Breast epithelium (tissue), 4 donors: ENCODE measurements around the gene CLMN. TPM values are rescaled to one million over a fixed set of nuclear protein-coding genes. Genes with fewer than 3 reads are reported as not detected.

ENCODE experiments used
- DNase-seq, 2 donors: peaks; one replicate each; pipeline ENCODE4 v3.0.0-alpha.2; 2019; ENCODE audit warnings: low spot score in 2 of 2
- H3K27ac ChIP-seq, 2 donors: fragments of 200-600 bp; sonication (generic) in 1 of 2; one replicate each; pipeline ENCODE4 v1.5.1; 2016 to 2019; ENCODE audit warnings: mild to moderate bottlenecking in 1 of 2
- H3K27me3 ChIP-seq, 2 donors: fragments of 200-600 bp; sonication (generic) in 1 of 2; one replicate each; pipeline versions ENCODE4 v1.5.1 to v1.6.0; 2017 to 2019; ENCODE audit warnings: control low read depth in 1 of 2, mild to moderate bottlenecking in 1 of 2
- H3K36me3 ChIP-seq: fragments of 200-600 bp; one replicate; pipeline ENCODE4 v1.5.1; 2019
- H3K4me1 ChIP-seq, 2 donors: fragments of 200-600 bp; sonication (generic); one replicate each; pipeline ENCODE4 v1.5.1; 2016 to 2019; ENCODE audit warnings: control low read depth in 1 of 2
- H3K4me3 ChIP-seq, 3 donors: fragments of 200-600 bp; sonication (generic); 1 replicate in 2 of 3; 2 replicates in 1 of 3; pipeline ENCODE4 v1.5.1; 2016 to 2019; ENCODE audit warnings: mild to moderate bottlenecking in 3 of 3, moderate library complexity in 2 of 3
- H3K9me3 ChIP-seq, 2 donors: fragments of 200-600 bp; sonication (generic) in 1 of 2; one replicate each; pipeline ENCODE4 v1.5.1; 2016 to 2019; ENCODE audit warnings: control low read depth in 1 of 2
- POLR2A ChIP-seq: fragments of 450-650 bp; IDR thresholded peaks from one replicate; pipeline ENCODE4 v1.6.1; 2016; ENCODE audit warnings: antibody characterized with exemption, mild to moderate bottlenecking, moderate library complexity
- POLR2AphosphoS5 ChIP-seq, 3 donors: sonication (generic); formaldehyde crosslinking; IDR thresholded peaks; one replicate each; pipeline ENCODE4 v1.6.1; 2017; ENCODE audit warnings: antibody characterized with exemption in 3 of 3
- intact Hi-C: fragments of 100-400 bp; cut with DNase I; formaldehyde crosslinking; loops from one replicate; pipeline ENCODE4 v1.15.1; 2023; ENCODE audit warnings: low total_unique reads
- total RNA-seq, 3 donors: library from RNA; depleted of rRNA; stranded (reverse); fragments of >200 nt; gene quantifications; one replicate each; pipeline ENCODE4 v1.1.0, GENCODE V29; 2016
- TF ChIP-seq, protein P1 (sequence below), 3 donors: fragments of 450-650 bp; IDR thresholded peaks; one replicate each; pipeline ENCODE4 v1.5.1; 2016 to 2017; ENCODE audit warnings: antibody characterized with exemption in 3 of 3, mild to moderate bottlenecking in 3 of 3, moderate library complexity in 3 of 3

The CLMN gene
- total RNA-seq, 3 donors from 2014 or later: 23.7 to 73.6 (median 48.5) TPM

DNA sequence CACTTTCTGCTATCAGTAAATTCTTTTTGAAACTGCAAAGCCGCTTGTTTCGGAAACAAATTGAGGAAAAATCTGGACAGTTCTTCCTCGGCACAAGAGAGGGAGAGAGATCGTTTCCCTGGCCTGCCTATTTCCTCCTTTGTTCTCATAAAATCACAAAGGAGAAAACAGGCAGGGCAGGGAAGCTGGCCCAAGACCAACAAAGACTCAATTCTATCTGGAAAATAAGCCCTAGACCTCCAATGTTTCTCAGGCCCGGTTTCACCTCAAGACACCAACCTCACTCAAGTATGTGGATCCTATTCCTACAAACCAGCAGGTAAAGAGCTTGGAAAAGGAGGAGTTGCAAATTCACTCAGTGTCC, 181.9 kb downstream of the CLMN start:
- Histone ChIP-seq H3K27me3 (no peaks in the 10 kb centered on the region), H3K9me3 (no peaks in the 10 kb centered on the region), H3K4me1 (peaks cover 0 to 15% of the 10 kb centered on the region in 2 donors), H3K27ac (peak overlapping the region; percentile 66 to 73), H3K4me3 (no peak overlapping the region), H3K36me3 (no peaks in the 10 kb centered on the region)
- no peak for DNase-seq
- intact Hi-C loops: no loop called here
- TF ChIP-seq POLR2A (no peak), POLR2AphosphoS5 (IDR thresholded peaks at IDR 0.05) (no peak)
- TF ChIP-seq, protein P1, sequence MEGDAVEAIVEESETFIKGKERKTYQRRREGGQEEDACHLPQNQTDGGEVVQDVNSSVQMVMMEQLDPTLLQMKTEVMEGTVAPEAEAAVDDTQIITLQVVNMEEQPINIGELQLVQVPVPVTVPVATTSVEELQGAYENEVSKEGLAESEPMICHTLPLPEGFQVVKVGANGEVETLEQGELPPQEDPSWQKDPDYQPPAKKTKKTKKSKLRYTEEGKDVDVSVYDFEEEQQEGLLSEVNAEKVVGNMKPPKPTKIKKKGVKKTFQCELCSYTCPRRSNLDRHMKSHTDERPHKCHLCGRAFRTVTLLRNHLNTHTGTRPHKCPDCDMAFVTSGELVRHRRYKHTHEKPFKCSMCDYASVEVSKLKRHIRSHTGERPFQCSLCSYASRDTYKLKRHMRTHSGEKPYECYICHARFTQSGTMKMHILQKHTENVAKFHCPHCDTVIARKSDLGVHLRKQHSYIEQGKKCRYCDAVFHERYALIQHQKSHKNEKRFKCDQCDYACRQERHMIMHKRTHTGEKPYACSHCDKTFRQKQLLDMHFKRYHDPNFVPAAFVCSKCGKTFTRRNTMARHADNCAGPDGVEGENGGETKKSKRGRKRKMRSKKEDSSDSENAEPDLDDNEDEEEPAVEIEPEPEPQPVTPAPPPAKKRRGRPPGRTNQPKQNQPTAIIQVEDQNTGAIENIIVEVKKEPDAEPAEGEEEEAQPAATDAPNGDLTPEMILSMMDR (IDR thresholded peaks at IDR 0.05): no peak

DNA sequence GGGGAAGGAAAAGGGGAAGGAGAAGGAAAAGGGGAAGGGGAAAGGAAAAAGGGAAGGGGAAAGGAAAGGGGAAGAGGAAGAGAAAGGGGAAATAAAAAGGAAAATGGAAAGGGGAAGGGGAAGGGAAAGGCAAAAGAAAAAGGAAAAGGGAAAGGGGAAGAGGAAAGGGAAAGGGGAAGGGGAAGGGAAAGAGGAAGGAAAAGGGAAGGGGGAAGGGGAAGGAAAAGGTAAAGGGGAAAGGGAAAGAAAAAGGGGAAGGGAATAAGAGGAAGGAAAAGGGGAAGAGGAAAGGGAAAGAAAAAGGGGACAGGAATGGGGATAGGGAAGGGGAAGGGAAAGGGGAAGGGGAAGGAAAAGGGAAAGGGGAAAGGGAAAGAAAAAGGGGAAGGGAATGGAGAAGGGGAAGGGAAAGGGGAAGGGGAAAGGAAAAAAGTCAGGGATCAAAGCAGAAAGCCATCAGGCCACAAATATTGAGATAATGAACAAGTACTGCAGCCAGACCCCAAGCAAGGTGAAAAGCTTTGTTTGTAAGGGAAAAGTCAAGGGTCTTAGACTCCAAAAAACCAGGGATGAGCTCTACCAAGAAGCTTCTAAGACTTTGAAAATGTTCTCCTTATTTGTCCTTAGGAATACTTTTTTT, 182.4 kb downstream of the CLMN start:
- TF ChIP-seq, protein P1 (IDR thresholded peaks at IDR 0.05): no peak
- no peak for TF ChIP-seq POLR2A
- no peak for TF ChIP-seq POLR2AphosphoS5 (IDR thresholded peaks at IDR 0.05)
- H3K27ac ChIP-seq: peak overlapping the region; percentile 66 to 73
- H3K27me3 ChIP-seq: no peaks in the 10 kb centered on the region
- DNase-seq: no peak
- no peak overlapping the region for H3K4me3 ChIP-seq
- intact Hi-C loops: no loop called here
- no peaks in the 10 kb centered on the region for H3K9me3 ChIP-seq
- H3K36me3 ChIP-seq: no peaks in the 10 kb centered on the region
- peaks cover 0 to 15% of the 10 kb centered on the region in 2 donors for H3K4me1 ChIP-seq

DNA sequence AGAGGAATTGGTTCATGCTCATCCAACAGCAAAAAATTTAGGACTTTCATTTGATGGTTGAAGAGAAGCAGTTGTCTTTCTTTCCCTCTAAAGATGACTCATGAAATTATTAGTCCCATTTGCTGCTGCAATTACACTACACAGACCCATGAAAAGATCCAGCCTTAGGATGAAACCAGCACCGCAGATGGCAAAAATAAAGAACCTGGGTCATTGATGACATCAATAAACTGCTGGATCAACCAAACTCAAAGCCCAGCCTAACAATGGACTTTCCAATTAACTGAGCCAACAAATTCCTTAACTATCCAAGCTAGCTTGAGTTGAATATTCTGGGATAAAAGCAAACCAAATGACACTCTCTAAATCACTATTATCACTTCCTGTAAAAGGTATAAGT, 183.1 kb downstream of the CLMN start:
- Histone ChIP-seq H3K36me3 (no peaks in the 10 kb centered on the region), H3K4me3 (no peak overlapping the region), H3K27me3 (no peaks in the 10 kb centered on the region), H3K9me3 (no peaks in the 10 kb centered on the region), H3K4me1 (peaks cover 0 to 11% of the 10 kb centered on the region in 2 donors), H3K27ac (no peak overlapping the region)
- intact Hi-C loops: no loop called here
- DNase-seq: no peak
- TF ChIP-seq, protein P1 (IDR thresholded peaks at IDR 0.05): no peak
- TF ChIP-seq POLR2A: no peak
- no peak for TF ChIP-seq POLR2AphosphoS5 (IDR thresholded peaks at IDR 0.05)

DNA sequence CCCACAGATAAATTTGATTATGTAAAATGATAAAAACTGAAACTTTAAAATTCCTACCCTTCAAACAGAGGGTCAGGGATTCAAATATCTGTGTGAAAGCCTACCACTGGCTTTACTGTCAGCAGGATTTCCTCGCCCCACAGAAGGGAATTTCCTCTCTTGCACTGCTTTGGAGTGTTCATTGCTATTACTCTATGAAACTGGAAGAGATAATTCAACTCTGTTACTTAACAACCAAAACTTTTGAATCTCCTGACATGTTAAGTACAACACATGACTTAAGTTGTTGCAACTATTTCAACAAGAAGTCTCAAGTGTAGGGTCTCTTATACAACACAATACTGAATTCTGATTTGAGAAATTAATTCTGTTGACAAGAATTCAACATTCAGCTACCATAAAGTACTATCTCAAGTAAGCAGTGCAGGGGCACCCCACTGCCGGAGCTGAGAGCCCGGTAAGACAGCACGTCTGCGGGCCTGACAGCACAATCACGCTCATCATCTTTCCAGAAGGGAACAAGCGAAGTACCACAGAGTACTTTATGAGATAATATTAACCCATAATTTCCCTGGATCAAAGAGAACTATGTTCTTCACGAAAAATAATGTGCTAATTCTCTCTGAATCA, 185.3 kb downstream of the CLMN start:
- H3K27me3 ChIP-seq: no peaks in the 10 kb centered on the region
- H3K9me3 ChIP-seq: no peaks in the 10 kb centered on the region
- H3K4me3 ChIP-seq: no peak overlapping the region
- H3K4me1 ChIP-seq: no peaks in the 10 kb centered on the region
- DNase-seq: no peak
- TF ChIP-seq POLR2AphosphoS5 (IDR thresholded peaks at IDR 0.05) (no peak), POLR2A (no peak)
- TF ChIP-seq, protein P1 (IDR thresholded peaks at IDR 0.05): no peak
- intact Hi-C loops: no loop called here
- no peaks in the 10 kb centered on the region for H3K36me3 ChIP-seq
- peak overlapping the region in 1 of 2 donors; percentile 2 for H3K27ac ChIP-seq

DNA sequence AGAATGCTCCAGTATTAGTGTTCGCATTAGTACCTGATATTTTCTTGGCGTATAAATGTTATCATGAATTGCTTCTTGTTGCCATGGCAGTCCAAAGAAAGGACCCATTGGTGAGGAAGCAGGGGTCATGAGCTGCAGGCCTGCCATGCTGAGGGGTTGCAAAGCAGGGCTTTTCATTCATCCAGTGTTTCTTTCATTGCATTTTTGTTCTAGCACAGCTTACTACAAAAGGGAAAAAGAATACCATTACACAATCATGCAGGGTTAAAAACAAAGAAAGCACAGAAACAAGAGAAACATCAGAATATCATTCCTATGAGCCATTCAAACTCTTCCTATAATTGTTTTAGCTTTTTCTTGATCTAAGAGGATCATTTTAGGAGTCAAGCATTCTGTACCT, 186.4 kb downstream of the CLMN start:
- Histone ChIP-seq H3K27me3 (no peaks in the 10 kb centered on the region), H3K4me3 (no peak overlapping the region), H3K9me3 (no peaks in the 10 kb centered on the region), H3K36me3 (no peaks in the 10 kb centered on the region), H3K4me1 (no peaks in the 10 kb centered on the region), H3K27ac (no peak overlapping the region)
- DNase-seq: no peak
- no peak for TF ChIP-seq POLR2AphosphoS5 (IDR thresholded peaks at IDR 0.05)
- TF ChIP-seq, protein P1 (IDR thresholded peaks at IDR 0.05): no peak
- TF ChIP-seq POLR2A: no peak
- intact Hi-C loops: no loop called here
